Heart left ventricle (tissue), 13 donors: ENCODE results near the gene TULP4.

Experiments
- POLR2A ChIP-seq, 2 donors: fragments of 450-650 bp; IDR thresholded peaks; one replicate each; pipeline ENCODE4 v1.6.1; 2017; ENCODE audit warnings: antibody characterized with exemption in 2 of 2, mild to moderate bottlenecking in 2 of 2, moderate library complexity in 2 of 2
- TF ChIP-seq, protein P1 (sequence below), 12 donors: fragments of 200-600 bp; sonication (generic) in 4 of 12; IDR thresholded peaks; one replicate each; pipeline versions ENCODE4 v1.5.0 to v1.8.0; 2018 to 2022; ENCODE audit warnings: antibody characterized with exemption in 12 of 12, mild to moderate bottlenecking in 5 of 12
- donor health status: ischemic (EF 13 %, LVEDD 7.1; RV severe dilation, severe dysfunction).
- donor health status: DM: no; HTN: yes; CAD: no.
- donor health status: DM: no; HTN: no; CAD: no.
- donor health status: ischemic (EF 25% LVEDD 6.9; RV normal size, moderate dysfunction).
- donor health status: ischemic (EF 25% LVEDD 5.7; RV mildly dilated, moderate dysfunction).
- donor health status: ischemic (EF 35%, LVEDD 5.7; RV mildly dilated, moderate dysfunction).
- donor health status: nonischemic (EF 11% LVEDD 7.7; RV severe dilation, severe dysfunction).
- donor health status: DM: yes; HTN: yes; CAD: no.
- donor health status: PGD.
- donor health status: ischemic (EF 29% LVEDD 5.4; RV normal size, mild dysfunction).
- donor health status: nonischemic (EF 23%, LVEDD 6.1; RV moderate dilation, normal function).

DNA sequence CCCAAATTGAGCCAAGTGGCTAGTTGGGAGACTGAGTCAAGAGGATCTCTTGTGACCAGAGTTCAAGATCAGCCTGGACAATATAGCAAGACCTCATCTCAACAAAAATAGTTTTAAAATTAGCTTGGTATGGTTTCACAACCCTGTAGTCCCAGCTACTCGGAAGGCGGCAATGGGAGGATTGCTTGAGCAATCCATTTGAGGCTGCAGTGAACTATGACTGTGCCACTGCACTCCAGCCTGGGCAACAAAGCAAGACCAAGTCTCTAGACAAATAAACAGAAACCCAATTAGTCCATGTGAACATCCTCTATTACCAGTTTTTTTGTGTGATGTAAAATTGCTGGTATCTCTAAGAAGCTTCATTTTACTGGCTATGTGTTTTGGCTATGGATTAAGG, 106.2 kb downstream of the TULP4 start:
- TF ChIP-seq, protein P1, sequence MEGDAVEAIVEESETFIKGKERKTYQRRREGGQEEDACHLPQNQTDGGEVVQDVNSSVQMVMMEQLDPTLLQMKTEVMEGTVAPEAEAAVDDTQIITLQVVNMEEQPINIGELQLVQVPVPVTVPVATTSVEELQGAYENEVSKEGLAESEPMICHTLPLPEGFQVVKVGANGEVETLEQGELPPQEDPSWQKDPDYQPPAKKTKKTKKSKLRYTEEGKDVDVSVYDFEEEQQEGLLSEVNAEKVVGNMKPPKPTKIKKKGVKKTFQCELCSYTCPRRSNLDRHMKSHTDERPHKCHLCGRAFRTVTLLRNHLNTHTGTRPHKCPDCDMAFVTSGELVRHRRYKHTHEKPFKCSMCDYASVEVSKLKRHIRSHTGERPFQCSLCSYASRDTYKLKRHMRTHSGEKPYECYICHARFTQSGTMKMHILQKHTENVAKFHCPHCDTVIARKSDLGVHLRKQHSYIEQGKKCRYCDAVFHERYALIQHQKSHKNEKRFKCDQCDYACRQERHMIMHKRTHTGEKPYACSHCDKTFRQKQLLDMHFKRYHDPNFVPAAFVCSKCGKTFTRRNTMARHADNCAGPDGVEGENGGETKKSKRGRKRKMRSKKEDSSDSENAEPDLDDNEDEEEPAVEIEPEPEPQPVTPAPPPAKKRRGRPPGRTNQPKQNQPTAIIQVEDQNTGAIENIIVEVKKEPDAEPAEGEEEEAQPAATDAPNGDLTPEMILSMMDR (IDR thresholded peaks at IDR 0.05): no peak
- TF ChIP-seq POLR2A (IDR thresholded peaks at IDR 0.05): no peak
